Measurements from ENCODE around the gene LANCL2. TPM values are rescaled to one million over a fixed set of nuclear protein-coding genes. Genes with fewer than 3 reads are reported as not detected.
"Not testable (repeated sequence)": the region's sequence is repeated elsewhere in the genome, so short reads cannot be mapped to it uniquely, and the experiment has no call there.

The LANCL2 gene
- total RNA-seq, 1 donor from 2014 or later, result 21.3 TPM

DNA sequence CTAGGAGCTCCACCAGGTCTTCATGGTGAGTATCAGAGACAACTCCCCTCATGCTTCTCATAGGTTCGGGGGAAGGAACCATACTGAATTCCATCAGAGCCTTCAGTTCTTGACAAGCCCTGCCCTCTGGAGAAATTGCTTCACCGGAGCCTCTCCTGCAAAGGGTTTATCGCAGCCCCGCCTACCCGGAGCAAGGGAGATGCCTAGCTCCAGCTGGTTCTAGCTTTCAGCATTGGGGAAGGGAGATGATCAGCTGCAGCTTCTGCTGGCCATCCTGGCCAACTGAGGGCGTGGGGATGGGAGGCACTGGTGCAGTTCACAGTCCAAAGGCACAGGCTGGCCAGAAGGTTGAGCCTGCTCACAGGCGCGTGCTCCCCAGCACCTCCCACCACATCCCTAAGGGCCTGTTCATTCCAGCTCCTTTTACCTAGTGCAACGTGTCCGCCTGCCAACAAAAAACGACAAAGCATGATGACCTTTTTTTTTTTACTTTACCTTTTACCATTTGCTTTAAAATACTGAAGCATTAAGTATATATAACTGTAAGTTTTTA lies 31.2 kb downstream of the LANCL2 start:
- no peak for DNase-seq (ENCODE audit: low spot score)
- Mint-ChIP-seq H3K9me3 (ENCODE audit: low read depth) (no peaks in the 10 kb centered on the region), H3K27me3 (ENCODE audit: low read depth) (no peaks in the 10 kb centered on the region), H3K27ac (ENCODE audit: unreplicated experiment) (no peak overlapping the region), H3K36me3 (ENCODE audit: low read depth) (no peaks in the 10 kb centered on the region), H3K4me3 (ENCODE audit: unreplicated experiment) (no peak overlapping the region), H3K4me1 (ENCODE audit: low read depth) (peaks cover 5% of the 10 kb centered on the region)
- TF ChIP-seq, protein P1, sequence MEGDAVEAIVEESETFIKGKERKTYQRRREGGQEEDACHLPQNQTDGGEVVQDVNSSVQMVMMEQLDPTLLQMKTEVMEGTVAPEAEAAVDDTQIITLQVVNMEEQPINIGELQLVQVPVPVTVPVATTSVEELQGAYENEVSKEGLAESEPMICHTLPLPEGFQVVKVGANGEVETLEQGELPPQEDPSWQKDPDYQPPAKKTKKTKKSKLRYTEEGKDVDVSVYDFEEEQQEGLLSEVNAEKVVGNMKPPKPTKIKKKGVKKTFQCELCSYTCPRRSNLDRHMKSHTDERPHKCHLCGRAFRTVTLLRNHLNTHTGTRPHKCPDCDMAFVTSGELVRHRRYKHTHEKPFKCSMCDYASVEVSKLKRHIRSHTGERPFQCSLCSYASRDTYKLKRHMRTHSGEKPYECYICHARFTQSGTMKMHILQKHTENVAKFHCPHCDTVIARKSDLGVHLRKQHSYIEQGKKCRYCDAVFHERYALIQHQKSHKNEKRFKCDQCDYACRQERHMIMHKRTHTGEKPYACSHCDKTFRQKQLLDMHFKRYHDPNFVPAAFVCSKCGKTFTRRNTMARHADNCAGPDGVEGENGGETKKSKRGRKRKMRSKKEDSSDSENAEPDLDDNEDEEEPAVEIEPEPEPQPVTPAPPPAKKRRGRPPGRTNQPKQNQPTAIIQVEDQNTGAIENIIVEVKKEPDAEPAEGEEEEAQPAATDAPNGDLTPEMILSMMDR (IDR thresholded peaks at IDR 0.05), result no peak

DNA sequence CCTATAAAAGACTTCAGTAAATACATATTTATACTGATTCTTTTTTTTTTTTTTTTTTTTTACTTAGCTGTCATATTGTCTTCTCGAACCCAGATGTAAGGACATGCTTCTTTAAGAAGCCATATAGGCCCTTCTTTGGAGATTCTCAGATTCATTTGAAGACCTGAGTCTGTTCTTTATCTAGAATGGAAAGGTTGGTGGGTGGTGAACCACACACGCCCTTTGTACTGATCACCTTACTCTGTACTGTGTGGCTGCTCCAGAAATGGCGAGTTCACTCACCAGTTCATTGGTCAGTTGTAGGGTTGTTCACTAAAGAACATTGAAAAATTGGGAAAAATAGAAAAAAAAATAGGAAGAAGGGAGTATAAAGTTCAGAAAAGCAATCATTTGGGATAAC lies 32.5 kb downstream of the LANCL2 start:
- Mint-ChIP-seq H3K27ac (ENCODE audit: unreplicated experiment) (no peak overlapping the region), H3K27me3 (ENCODE audit: low read depth) (no peaks in the 10 kb centered on the region), H3K4me3 (ENCODE audit: unreplicated experiment) (no peak overlapping the region), H3K36me3 (ENCODE audit: low read depth) (no peaks in the 10 kb centered on the region), H3K9me3 (ENCODE audit: low read depth) (no peaks in the 10 kb centered on the region), H3K4me1 (ENCODE audit: low read depth) (peaks cover 5% of the 10 kb centered on the region)
- TF ChIP-seq, protein P1 (IDR thresholded peaks at IDR 0.05), result no peak
- DNase-seq (ENCODE audit: low spot score), result no peak

DNA sequence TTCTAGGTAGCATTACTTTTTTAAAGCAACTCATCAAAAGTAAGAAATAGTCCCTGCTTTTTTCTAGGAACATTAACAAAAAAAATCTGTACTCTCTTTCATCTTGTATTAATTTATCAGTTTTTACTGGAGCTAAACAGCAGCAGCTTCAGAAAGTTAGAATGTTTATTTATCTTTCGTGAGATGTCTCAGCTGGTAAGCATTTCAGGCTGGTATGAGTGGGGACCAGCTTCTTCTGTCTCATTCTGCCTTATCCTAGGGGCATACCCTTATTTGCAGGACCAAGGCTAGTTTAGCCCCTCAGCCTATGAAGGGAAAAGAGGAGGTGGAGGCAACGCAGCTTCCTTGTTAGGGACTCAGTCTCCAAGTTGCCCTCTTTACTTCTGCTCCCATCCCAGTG lies 35.1 kb downstream of the LANCL2 start:
- H3K27me3 Mint-ChIP-seq (ENCODE audit: low read depth), result no peaks in the 10 kb centered on the region
- DNase-seq (ENCODE audit: low spot score), result no peak

DNA sequence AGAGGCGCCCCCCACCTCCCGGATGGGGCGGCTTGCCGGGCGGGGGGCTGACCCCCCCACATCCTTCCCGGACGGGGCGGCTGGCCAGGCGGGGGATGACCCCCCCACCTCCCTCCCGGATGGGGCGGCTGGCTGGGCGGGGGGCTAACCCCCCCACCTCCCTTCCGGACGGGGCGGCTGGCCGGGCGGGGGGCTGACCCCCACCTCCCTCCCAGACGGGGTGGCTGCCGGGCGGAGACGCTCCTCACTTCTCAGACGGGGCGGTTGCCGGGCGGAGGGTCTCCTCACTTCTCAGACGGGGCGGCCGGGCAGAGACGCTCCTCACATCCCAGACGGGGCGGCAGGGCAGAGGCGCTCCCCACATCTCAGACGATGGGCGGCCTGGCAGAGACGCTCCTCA lies 37.4 kb downstream of the LANCL2 start:
- H3K27ac Mint-ChIP-seq (ENCODE audit: unreplicated experiment); H3K27me3 Mint-ChIP-seq (ENCODE audit: low read depth); DNase-seq (ENCODE audit: low spot score); H3K9me3 Mint-ChIP-seq (ENCODE audit: low read depth); H3K4me1 Mint-ChIP-seq (ENCODE audit: low read depth); H3K4me3 Mint-ChIP-seq (ENCODE audit: unreplicated experiment): not testable (repeated sequence)
- peaks cover 14% of the 10 kb centered on the region for H3K36me3 Mint-ChIP-seq (ENCODE audit: low read depth)

More for the DNA sequence above, 35.1 kb downstream of the LANCL2 start:
- no peaks in the 10 kb centered on the region for H3K9me3 Mint-ChIP-seq (ENCODE audit: low read depth)
- peaks cover 5% of the 10 kb centered on the region for H3K4me1 Mint-ChIP-seq (ENCODE audit: low read depth)
- no peak overlapping the region for H3K4me3 Mint-ChIP-seq (ENCODE audit: unreplicated experiment)
- TF ChIP-seq, protein P1 (IDR thresholded peaks at IDR 0.05), result no peak
- peaks cover 4% of the 10 kb centered on the region for H3K36me3 Mint-ChIP-seq (ENCODE audit: low read depth)
- no peak overlapping the region for H3K27ac Mint-ChIP-seq (ENCODE audit: unreplicated experiment)

DNA sequence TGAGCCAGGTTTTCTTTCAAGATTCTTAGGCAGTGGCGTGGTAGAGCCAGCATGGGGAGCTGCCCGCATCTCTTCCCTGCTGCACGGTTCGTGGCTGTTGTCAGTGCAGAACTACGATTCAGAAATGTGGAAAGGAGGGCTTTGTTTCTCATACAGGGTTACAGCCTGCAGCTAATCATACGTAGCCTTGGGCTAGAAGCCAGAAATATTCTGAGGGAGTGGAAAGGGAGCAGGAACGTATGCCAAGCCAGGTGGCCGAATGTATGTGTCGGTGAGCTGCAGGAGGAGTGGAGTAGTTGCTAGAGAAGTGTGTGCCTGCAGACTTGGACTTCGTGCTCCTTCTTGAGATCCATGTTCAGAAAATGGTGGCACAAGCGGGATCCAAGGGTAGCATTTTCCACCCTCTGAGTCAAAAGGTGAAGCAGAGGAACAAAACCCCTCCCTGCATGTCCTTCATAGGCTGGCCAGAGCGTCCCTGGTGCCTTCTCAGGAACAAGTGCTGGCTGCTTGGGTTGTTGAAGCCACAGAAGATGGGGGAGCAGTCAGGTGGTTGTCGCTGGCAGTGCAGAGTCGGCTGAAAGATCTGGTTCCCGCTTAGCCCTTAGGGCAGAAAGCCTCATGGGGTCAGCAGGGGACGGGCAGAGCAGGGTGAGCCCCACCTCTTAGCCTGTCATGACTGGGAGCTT lies 40.9 kb downstream of the LANCL2 start:
- no peak overlapping the region for H3K27ac Mint-ChIP-seq (ENCODE audit: unreplicated experiment)
- H3K36me3 Mint-ChIP-seq (ENCODE audit: low read depth), result peaks cover 16% of the 10 kb centered on the region
- DNase-seq (ENCODE audit: low spot score), result no peak
- H3K4me3 Mint-ChIP-seq (ENCODE audit: unreplicated experiment), result no peak overlapping the region
- no peaks in the 10 kb centered on the region for H3K9me3 Mint-ChIP-seq (ENCODE audit: low read depth)
- TF ChIP-seq, protein P1 (IDR thresholded peaks at IDR 0.05), result no peak
- H3K27me3 Mint-ChIP-seq (ENCODE audit: low read depth), result no peaks in the 10 kb centered on the region
- H3K4me1 Mint-ChIP-seq (ENCODE audit: low read depth), result no peaks in the 10 kb centered on the region

All from chondrocyte (in vitro differentiated cells).